Heart right ventricle (tissue), 16 donors: Measurements from ENCODE around the gene BABAM2. TPM values are rescaled to one million over a fixed set of nuclear protein-coding genes. Genes with fewer than 3 reads are reported as not detected.

Experiments used
- ATAC-seq, 8 donors: fragments of 200-7000 bp; cut with Tn5 transposase; one replicate each; pipeline ENCODE4 v1.9.1; 2020; ENCODE audit warnings: mild to moderate bottlenecking in 8 of 8, moderate library complexity in 8 of 8, moderate number of reproducible peaks in 1 of 8
- DNase-seq, 2 donors: peaks; one replicate each; pipeline ENCODE4 v3.0.0-alpha.2; 2020
- H3K27ac ChIP-seq, 10 donors: fragments of 200-600 bp; sonication (generic) in 2 of 10; one replicate each; pipeline versions ENCODE4 v1.5.0 to v1.8.0; 2020 to 2022; ENCODE audit warnings: mild to moderate bottlenecking in 3 of 10
- H3K27me3 ChIP-seq, 7 donors: fragments of 200-600 bp; one replicate each; pipeline ENCODE4 v1.8.0; 2021 to 2022; ENCODE audit warnings: mild to moderate bottlenecking in 2 of 7
- H3K36me3 ChIP-seq, 9 donors: fragments of 200-600 bp; sonication (generic) in 1 of 9; one replicate each; pipeline versions ENCODE4 v1.5.0 to v1.8.0; 2020 to 2022; ENCODE audit warnings: mild to moderate bottlenecking in 2 of 9
- H3K4me1 ChIP-seq, 9 donors: fragments of 200-600 bp; sonication (generic) in 1 of 9; one replicate each; pipeline versions ENCODE4 v1.5.0 to v1.8.0; 2020 to 2022; ENCODE audit warnings: mild to moderate bottlenecking in 4 of 9
- H3K4me3 ChIP-seq, 10 donors: fragments of 200-600 bp; sonication (generic) in 2 of 10; one replicate each; pipeline versions ENCODE4 v1.5.0 to v1.8.0; 2020 to 2022; ENCODE audit warnings: mild to moderate bottlenecking in 7 of 10, moderate library complexity in 2 of 10
- H3K9me3 ChIP-seq, 11 donors: fragments of 200-600 bp in 10 of 11; sonication (generic) in 2 of 11; one replicate each; pipeline versions ENCODE4 v1.5.0 to v1.8.0; 2013 to 2022; ENCODE audit warnings: mild to moderate bottlenecking in 2 of 11, control low read depth in 1 of 11, moderate library complexity in 1 of 11
- WGBS, 2 donors: extraction: QIAGEN DNeasy Blood & Tissue Kit; methylation state at CpG; one replicate each; pipeline ENCODE4 v1.1.7; 2013; ENCODE audit warnings: inconsistent platforms in 1 of 2; 5-methylcytosine and 5-hydroxymethylcytosine counted together
- intact Hi-C, 10 donors: fragments of 100-400 bp; cut with DNase I; formaldehyde crosslinking; loops; one replicate each; pipeline versions ENCODE4 v1.11.1 to v1.14.2; 2022
- polyA plus RNA-seq, 2 donors: library from polyadenylated mRNA; stranded (reverse); fragments of 200-250 nt; gene quantifications; one replicate each; pipeline ENCODE4 v1.2.3, GENCODE V29; 2013
- total RNA-seq, 10 donors: library from RNA; stranded (reverse); fragmentation: NEBNext Ultra II Directional in 3 of 10; extraction: Animal tissue kit (Norgen Biotek cat#: 25700) in 3 of 10; gene quantifications; one replicate each; pipeline versions ENCODE4 v1.2.1 to v1.2.4, GENCODE V29; 2021 to 2023
- TF ChIP-seq, protein P1 (sequence below), 9 donors: fragments of 200-600 bp; sonication (generic) in 2 of 9; IDR thresholded peaks; one replicate each; pipeline versions ENCODE4 v1.5.0 to v1.8.0; 2021 to 2022; ENCODE audit warnings: antibody characterized with exemption in 9 of 9, mild to moderate bottlenecking in 5 of 9, moderate library complexity in 1 of 9
- donor health status: Arrhythmogenic right ventricular cardiomyopathy.
- donor health status: ischemic (EF 13 %, LVEDD 7.1; RV severe dilation, severe dysfunction).
- donor health status: healthy with polysubstance abuse.
- donor health status: DM: no; HTN: yes; CAD: no.
- donor health status: DM: no; HTN: no; CAD: no.
- donor health status: ischemic (EF 25% LVEDD 6.9; RV normal size, moderate dysfunction).
- donor health status: ischemic (EF 25% LVEDD 5.7; RV mildly dilated, moderate dysfunction).
- donor health status: healthy.
- donor health status: DM: yes; HTN: yes; CAD: no.
- donor health status: Ischemic cardiomyopathy.
- donor health status: ischemic (EF 35%, LVEDD 5.7; RV mildly dilated, moderate dysfunction).
- donor health status: nonischemic (EF 11% LVEDD 7.7; RV severe dilation, severe dysfunction).
- donor health status: DM: yes; HTN: yes; CAD: no.
- donor health status: PGD.
- donor health status: ischemic (EF 29% LVEDD 5.4; RV normal size, mild dysfunction).
- donor health status: nonischemic (EF 23%, LVEDD 6.1; RV moderate dilation, normal function).

Gene BABAM2
- total and polyA plus RNA-seq, 12 donors: 13.3 to 83.4 (median 65.9) TPM

DNA sequence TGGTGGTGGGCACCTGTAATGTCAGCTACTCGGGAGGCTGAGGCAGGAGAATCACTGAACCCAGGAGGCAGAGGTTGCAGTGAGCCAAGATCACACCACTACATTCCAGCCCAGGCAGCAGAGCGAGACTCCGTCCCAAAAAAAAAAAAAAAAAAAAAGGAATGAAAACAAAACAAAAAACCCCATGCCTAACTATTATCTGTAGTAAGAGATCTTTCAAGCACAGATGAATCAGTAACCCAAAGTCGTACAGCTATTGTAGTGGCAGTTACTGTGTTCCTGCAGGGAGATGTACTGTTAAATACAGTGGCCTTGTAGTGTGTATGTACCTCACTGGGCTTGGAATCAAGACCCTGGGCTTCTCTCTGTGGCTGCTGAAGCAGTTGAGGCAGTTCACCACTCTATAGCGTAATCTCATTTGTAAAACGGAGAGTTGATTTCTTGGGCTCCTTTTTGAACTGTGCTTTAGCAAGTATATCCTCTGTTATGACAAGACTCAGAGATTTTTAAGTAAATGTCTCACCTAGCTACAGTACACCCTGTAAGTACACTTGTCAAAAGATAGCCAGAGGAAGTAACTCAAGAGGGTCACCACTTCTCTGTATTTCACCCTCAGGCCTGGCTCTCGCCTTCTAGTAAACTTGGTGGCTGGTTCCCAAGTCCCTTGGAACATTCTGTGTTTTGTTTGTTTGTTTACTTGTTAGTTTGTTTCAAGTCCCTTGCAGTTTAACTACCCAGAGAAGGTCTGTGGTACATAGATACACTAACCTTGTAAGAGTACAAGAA is 392.5 kb downstream of the BABAM2 start:
- TF ChIP-seq, protein P1, sequence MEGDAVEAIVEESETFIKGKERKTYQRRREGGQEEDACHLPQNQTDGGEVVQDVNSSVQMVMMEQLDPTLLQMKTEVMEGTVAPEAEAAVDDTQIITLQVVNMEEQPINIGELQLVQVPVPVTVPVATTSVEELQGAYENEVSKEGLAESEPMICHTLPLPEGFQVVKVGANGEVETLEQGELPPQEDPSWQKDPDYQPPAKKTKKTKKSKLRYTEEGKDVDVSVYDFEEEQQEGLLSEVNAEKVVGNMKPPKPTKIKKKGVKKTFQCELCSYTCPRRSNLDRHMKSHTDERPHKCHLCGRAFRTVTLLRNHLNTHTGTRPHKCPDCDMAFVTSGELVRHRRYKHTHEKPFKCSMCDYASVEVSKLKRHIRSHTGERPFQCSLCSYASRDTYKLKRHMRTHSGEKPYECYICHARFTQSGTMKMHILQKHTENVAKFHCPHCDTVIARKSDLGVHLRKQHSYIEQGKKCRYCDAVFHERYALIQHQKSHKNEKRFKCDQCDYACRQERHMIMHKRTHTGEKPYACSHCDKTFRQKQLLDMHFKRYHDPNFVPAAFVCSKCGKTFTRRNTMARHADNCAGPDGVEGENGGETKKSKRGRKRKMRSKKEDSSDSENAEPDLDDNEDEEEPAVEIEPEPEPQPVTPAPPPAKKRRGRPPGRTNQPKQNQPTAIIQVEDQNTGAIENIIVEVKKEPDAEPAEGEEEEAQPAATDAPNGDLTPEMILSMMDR (IDR thresholded peaks at IDR 0.05): no peak
- no peak for ATAC-seq
- peaks cover 0 to 6% (median 0%) of the 10 kb centered on the region in 9 donors for H3K4me1 ChIP-seq
- no peak overlapping the region for H3K4me3 ChIP-seq
- no peak for DNase-seq
- 97 to 99% methylated on average over 7 of the region's 7 CpGs for WGBS, 2 donors
- no peaks in the 10 kb centered on the region for H3K27me3 ChIP-seq
- no peaks in the 10 kb centered on the region for H3K9me3 ChIP-seq
- intact Hi-C loops: no loop called here
- no peak overlapping the region for H3K27ac ChIP-seq
- H3K36me3 ChIP-seq: no peaks in the 10 kb centered on the region

DNA sequence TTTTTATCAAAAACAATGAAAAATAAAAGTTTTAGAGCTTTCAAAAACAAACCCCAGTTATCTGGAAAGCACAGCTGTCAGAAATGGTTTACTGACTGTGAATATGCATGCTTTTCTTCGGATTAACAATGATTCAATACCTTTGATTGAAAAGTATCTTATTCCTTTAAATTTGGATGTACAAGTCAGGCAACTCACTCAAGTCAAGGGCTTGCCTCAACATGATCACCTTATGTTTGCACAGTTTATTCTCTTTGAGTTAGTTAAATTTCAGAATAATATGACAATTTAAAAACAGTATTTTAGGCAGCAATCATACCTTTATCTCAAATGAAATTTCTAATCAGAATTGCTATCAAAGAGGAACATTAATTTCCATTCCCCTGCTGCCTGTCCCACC is 393.3 kb downstream of the BABAM2 start:
- H3K27ac ChIP-seq: no peak overlapping the region
- intact Hi-C loops: no loop called here
- no peak for DNase-seq
- no peaks in the 10 kb centered on the region for H3K36me3 ChIP-seq
- no peak for ATAC-seq
- H3K9me3 ChIP-seq: no peaks in the 10 kb centered on the region
- WGBS, 2 donors: 93 to 95% methylated on average over 1 of the region's 1 CpG
- no peak overlapping the region for H3K4me3 ChIP-seq
- TF ChIP-seq, protein P1 (IDR thresholded peaks at IDR 0.05): no peak
- peaks cover 0 to 6% (median 0%) of the 10 kb centered on the region in 9 donors for H3K4me1 ChIP-seq
- H3K27me3 ChIP-seq: no peaks in the 10 kb centered on the region

DNA sequence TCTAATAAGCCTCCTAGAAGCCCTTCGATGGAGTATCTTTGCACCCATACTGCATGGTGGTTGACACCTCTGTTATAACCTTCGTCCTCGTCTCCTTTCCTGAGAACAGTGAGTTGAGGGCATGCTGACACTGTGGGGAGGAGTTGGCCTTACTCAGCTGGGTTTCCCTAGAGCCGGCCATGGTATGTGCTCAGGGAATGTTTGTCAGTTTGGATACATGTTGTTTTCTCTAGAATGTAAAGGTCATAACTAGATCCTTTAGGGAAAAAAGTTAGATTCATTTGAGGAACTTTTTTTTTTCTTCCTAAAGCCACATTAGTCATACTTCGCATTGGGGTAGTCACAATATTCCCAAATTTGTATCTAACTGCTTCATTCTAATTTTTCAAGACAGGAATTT is 396.1 kb downstream of the BABAM2 start:
- no peaks in the 10 kb centered on the region for H3K27me3 ChIP-seq
- peaks cover 0 to 6% (median 0%) of the 10 kb centered on the region in 9 donors for H3K4me1 ChIP-seq
- H3K36me3 ChIP-seq: no peaks in the 10 kb centered on the region
- TF ChIP-seq, protein P1 (IDR thresholded peaks at IDR 0.05): no peak
- H3K9me3 ChIP-seq: no peaks in the 10 kb centered on the region
- intact Hi-C loops: no loop called here
- no peak overlapping the region for H3K27ac ChIP-seq
- WGBS, 2 donors: 75 to 84% methylated on average over 5 of the region's 5 CpGs
- no peak for DNase-seq
- H3K4me3 ChIP-seq: no peak overlapping the region
- peak in 2 of 8 donors; percentile 50 to 71 for ATAC-seq

DNA sequence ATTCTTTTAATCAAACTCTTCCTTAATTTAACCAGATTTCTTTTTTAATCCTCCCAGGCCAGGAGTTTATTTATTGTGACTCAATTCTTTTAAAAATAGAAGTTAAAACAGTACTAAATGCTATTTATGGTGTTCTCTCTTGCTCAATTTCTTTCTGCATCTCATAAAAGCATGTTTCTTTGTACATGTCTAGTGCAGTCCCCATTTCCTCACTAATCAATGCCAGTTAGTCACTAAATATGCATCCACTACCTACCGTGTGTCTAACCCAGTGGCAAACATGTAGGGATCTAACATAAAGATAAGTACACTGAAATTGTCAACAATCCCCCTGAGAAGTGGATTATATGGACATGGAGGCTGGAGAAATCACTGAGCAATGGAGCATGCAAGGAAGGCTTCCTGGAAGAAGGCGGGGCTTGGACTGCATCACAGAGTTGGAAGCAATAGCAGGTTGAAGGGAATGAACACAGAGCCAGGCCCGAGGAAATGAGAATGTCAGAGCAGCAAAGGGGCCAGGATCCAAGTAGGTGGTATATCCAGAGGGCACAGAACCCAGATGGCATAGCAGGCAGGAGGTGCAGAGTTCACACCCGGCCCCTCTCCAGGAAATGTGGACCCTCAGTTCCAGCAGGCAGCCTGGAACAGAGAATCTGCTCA is 396.9 kb downstream of the BABAM2 start:
- Histone ChIP-seq H3K9me3 (no peaks in the 10 kb centered on the region), H3K4me3 (no peak overlapping the region), H3K4me1 (peaks cover 0 to 6% (median 0%) of the 10 kb centered on the region in 9 donors), H3K27me3 (no peaks in the 10 kb centered on the region), H3K36me3 (no peaks in the 10 kb centered on the region), H3K27ac (no peak overlapping the region)
- intact Hi-C loops: no loop called here
- DNase-seq: no peak
- TF ChIP-seq, protein P1 (IDR thresholded peaks at IDR 0.05): no peak
- WGBS, 2 donors: 81 to 88% methylated on average over 4 of the region's 4 CpGs
- peak in 1 of 8 donors; percentile 10 for ATAC-seq
